Measurements from ENCODE around the gene CCDC190. TPM values are rescaled to one million over a fixed set of nuclear protein-coding genes. Genes with fewer than 3 reads are reported as not detected.

Gene CCDC190
- total and polyA plus RNA-seq, 2 of the 4 experiments (the other 2 are of a cell fraction): 0.10 to 0.36 TPM

- TF ChIP-seq MAFK (IDR thresholded peaks at IDR 0.05; ENCODE audit: low read depth, low read length) (0 out of 2 replicates have a peak, but pooled peaks have one; percentile 1), BHLHE40 (IDR thresholded peaks at IDR 0.05; ENCODE audit: low read depth, low read length) (0 out of 2 replicates have a peak, but pooled peaks have one; percentile 7), POLR2A (IDR thresholded peaks at IDR 0.05; ENCODE audit: low read depth, low read length) (no peak), NFE2L2 (IDR thresholded peaks at IDR 0.05; ENCODE audit: low read depth, low read length) (no peak), FOS (IDR thresholded peaks at IDR 0.05; ENCODE audit: low read depth, low read length) (peak; percentile 93)
Measured at GRCh38 chr1:162908780-162909179, 47.8 kb upstream of the CCDC190 start (continued).

GRCh38 chr1:162908236-162908635, 47.3 kb upstream of the CCDC190 start:
- Histone ChIP-seq H3K4me1 (ENCODE audit: control insufficient read depth, insufficient read depth, low read length) (peaks cover 11% of the 10 kb centered on the region), H3K9ac (ENCODE audit: low read depth, low read length) (peak overlapping the region; percentile 2; the same call in 1 of the 2 replicates), H3K9me1 (ENCODE audit: insufficient read depth, low read length) (peaks cover 14% of the 10 kb centered on the region), H4K8ac (ENCODE audit: low read depth in 2 of 2, low read length in 2 of 2) (peak overlapping the region in 1 of 2 experiments; percentile 65; a peak in 1 of 4 replicates), H3K4me3 (ENCODE audit: insufficient read depth, low read depth, low read length) (no peak overlapping the region), H3K4me2 (ENCODE audit: low read depth, low read length) (peak overlapping the region; percentile 17; the same call in 1 of the 2 replicates), H2AK5ac (ENCODE audit: low read depth, low read length) (no peak overlapping the region), H3K14ac (replicated peaks; ENCODE audit: low read depth, low read length) (peak overlapping the region; percentile 88), H3K79me1 (ENCODE audit: low read depth in 1 of 2, low read length in 2 of 2) (no peaks in the 10 kb centered on the region), H3K36me3 (ENCODE audit: control insufficient read depth, insufficient read depth, low read length) (no peaks in the 10 kb centered on the region), H4K91ac (ENCODE audit: insufficient read depth, low read depth, low read length) (peak overlapping the region; percentile 79; the same call in 1 of the 2 replicates), H3K4ac (ENCODE audit: low read depth, low read length) (peak overlapping the region; percentile 67; the same call in 1 of the 2 replicates), H3K27me3 (ENCODE audit: control insufficient read depth, insufficient read depth, low read length) (no peaks in the 10 kb centered on the region), H2AK9ac (replicated peaks; ENCODE audit: low read depth, low read length, poor library complexity) (no peak overlapping the region), H3K27ac (ENCODE audit: insufficient read depth, low read length) (peak overlapping the region; percentile 36), H3K56ac (ENCODE audit: extremely low read depth, insufficient read depth, low read length) (peak overlapping the region; percentile 72; the same call in 1 of the 2 replicates), H4K20me1 (ENCODE audit: insufficient read depth, low read length) (no peaks in the 10 kb centered on the region), H2BK120ac (ENCODE audit: low read depth, low read length) (peak overlapping the region; percentile 89; the same call in 1 of the 2 replicates), H2AFZ (replicated peaks; ENCODE audit: low read length, poor library complexity) (no peak overlapping the region), H3K23ac (ENCODE audit: low read depth, low read length) (peak overlapping the region; percentile 86; the same call in 1 of the 2 replicates), H2BK20ac (ENCODE audit: low read depth, low read length) (peak overlapping the region; percentile 86), H2BK5ac (ENCODE audit: low read depth, low read length, poor library complexity, severe bottlenecking) (peak overlapping the region; percentile 79), H3K18ac (ENCODE audit: low read depth, low read length) (peak overlapping the region; percentile 31; the same call in 1 of the 2 replicates), H2BK15ac (ENCODE audit: low read depth, low read length) (peak overlapping the region; percentile 45; the same call in 1 of the 3 replicates), H3K9me3 (ENCODE audit: control insufficient read depth, insufficient read depth, low read length) (peaks cover 4% of the 10 kb centered on the region), H4K5ac (ENCODE audit: low read depth, low read length) (no peak overlapping the region; the same call in 1 of the 2 replicates)
- BruUV-seq (replicated peaks): no TSS peak
- intact Hi-C loops (cut with micrococcal nuclease) (no loop called here), dilution Hi-C loops (cut with HindIII; ENCODE audit: low sequenced_read_pairs, unreplicated experiment) (no loop called here), in situ Hi-C loops (cut with MboI; ENCODE audit: low sequenced_read_pairs) (no loop called here)
- TF ChIP-seq CEBPB (IDR thresholded peaks at IDR 0.05; ENCODE audit: low read depth, low read length) (no peak), CTCF (conservative IDR thresholded peaks at IDR 0.05; ENCODE audit: low read depth, low read length) (no peak), FOS (IDR thresholded peaks at IDR 0.05; ENCODE audit: low read depth, low read length) (no peak), ELK1 (IDR thresholded peaks at IDR 0.05; ENCODE audit: borderline replicate concordance, low read depth, low read length) (no peak), CHD1 (IDR thresholded peaks at IDR 0.05; ENCODE audit: low read depth, low read length) (no peak), BHLHE40 (IDR thresholded peaks at IDR 0.05; ENCODE audit: low read depth, low read length) (no peak), MAFK (IDR thresholded peaks at IDR 0.05; ENCODE audit: low read depth, low read length) (no peak), USF2 (IDR thresholded peaks at IDR 0.05; ENCODE audit: low read depth, low read length) (no peak), POLR2A (IDR thresholded peaks at IDR 0.05; ENCODE audit: low read depth, low read length) (no peak)
- ChIA-PET POLR2A (ENCODE audit: unreplicated experiment) (no interaction called here), CTCF (no interaction called here)
- DNase-seq: no peak
- no CpG with 5 or more reads among the region's 2 CpGs for WGBS, 2 experiments (ENCODE audit: extremely low coverage in 2 of 2, insufficient read length in 1 of 2)
- ATAC-seq (ENCODE audit: low read depth): no peak

Measured in IMR-90 (cell line).